Tibial nerve (tissue), 4 donors: ENCODE data around the gene PRDM4. TPM values are rescaled to one million over a fixed set of nuclear protein-coding genes. Genes with fewer than 3 reads are reported as not detected.

ENCODE experiments used
- DNase-seq, 2 donors: peaks; one replicate each; pipeline ENCODE4 v3.0.0-alpha.2; 2019; ENCODE audit warnings: low spot score in 2 of 2
- H3K27ac ChIP-seq, 4 donors: fragments of 200-600 bp; sonication (generic) in 3 of 4; one replicate each; pipeline ENCODE4 v1.5.1; 2017 to 2019; ENCODE audit warnings: mild to moderate bottlenecking in 1 of 4
- H3K27me3 ChIP-seq, 2 donors: fragments of 200-600 bp; sonication (generic) in 1 of 2; one replicate each; pipeline versions ENCODE4 v1.5.1 to v1.6.0; 2017 to 2019
- H3K36me3 ChIP-seq, 3 donors: fragments of 200-600 bp; sonication (generic); one replicate each; pipeline ENCODE4 v1.5.1; 2018 to 2019
- H3K4me1 ChIP-seq, 4 donors: fragments of 200-600 bp; sonication (generic) in 3 of 4; one replicate each; pipeline ENCODE4 v1.5.1; 2017 to 2019
- H3K4me3 ChIP-seq, 4 donors: fragments of 200-600 bp; sonication (generic) in 3 of 4; one replicate each; pipeline ENCODE4 v1.5.1; 2017 to 2019; ENCODE audit warnings: mild to moderate bottlenecking in 1 of 4, moderate library complexity in 1 of 4
- H3K9me3 ChIP-seq, 4 donors: fragments of 200-600 bp; sonication (generic) in 3 of 4; one replicate each; pipeline ENCODE4 v1.5.1; 2017 to 2019
- EP300 ChIP-seq, 2 donors: sonication (generic); formaldehyde crosslinking; IDR thresholded peaks; one replicate each; pipeline ENCODE4 v1.6.1; 2017; ENCODE audit warnings: antibody characterized with exemption in 2 of 2, mild to moderate bottlenecking in 1 of 2
- POLR2A ChIP-seq, 2 donors: fragments of 450-650 bp; IDR thresholded peaks; one replicate each; pipeline ENCODE4 v1.6.1; 2017; ENCODE audit warnings: antibody characterized with exemption in 2 of 2, mild to moderate bottlenecking in 2 of 2, moderate library complexity in 2 of 2
- WGBS, 2 donors: methylation state at CpG; one replicate each; pipeline ENCODE4 v1.1.5; 2018; 5-methylcytosine and 5-hydroxymethylcytosine counted together
- total RNA-seq, 4 donors: library from RNA; depleted of rRNA; stranded (reverse); fragments of >200 nt; gene quantifications; one replicate each; pipeline ENCODE4 v1.1.0, GENCODE V29; 2016
- TF ChIP-seq, protein P1 (sequence below), 5 experiments: fragments of 200-600 bp in 3 of 5; fragments of 450-650 bp in 2 of 5; sonication (generic) in 3 of 5; IDR thresholded peaks; one replicate each; pipeline ENCODE4 v1.5.1; 2016 to 2019; ENCODE audit warnings: antibody characterized with exemption in 5 of 5, mild to moderate bottlenecking in 3 of 5, moderate library complexity in 2 of 5

PRDM4 gene
- total RNA-seq, 4 donors from 2014 or later: 25.6 to 36.9 (median 34.7) TPM

DNA sequence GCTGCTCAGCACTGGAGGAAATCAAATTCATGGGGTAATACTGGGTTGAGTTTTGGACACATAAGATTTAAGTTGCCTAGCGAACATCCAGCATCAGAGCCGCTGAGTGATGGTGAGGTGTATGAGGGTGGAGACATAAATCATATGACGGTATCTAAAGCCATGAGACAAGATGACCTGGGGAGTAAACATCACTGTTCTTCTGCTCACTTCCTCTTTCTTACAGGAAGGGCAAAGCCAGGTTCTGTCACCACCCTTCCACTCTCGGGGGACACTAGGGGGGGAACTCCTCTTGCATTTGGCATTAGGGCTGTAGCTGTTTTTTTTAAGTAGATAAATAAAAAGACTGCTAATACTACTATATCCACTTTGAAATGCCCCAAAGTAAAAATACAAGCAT is 24.0 kb downstream of the PRDM4 start:
- DNase-seq: no peak
- Histone ChIP-seq H3K9me3 (no peaks in the 10 kb centered on the region), H3K27ac (peak overlapping the region in 1 of 4 donors; percentile 62), H3K4me1 (no peaks in the 10 kb centered on the region), H3K4me3 (no peak overlapping the region), H3K36me3 (peaks cover 2 to 97% (median 33%) of the 10 kb centered on the region in 3 donors), H3K27me3 (no peaks in the 10 kb centered on the region)
- TF ChIP-seq, protein P1, sequence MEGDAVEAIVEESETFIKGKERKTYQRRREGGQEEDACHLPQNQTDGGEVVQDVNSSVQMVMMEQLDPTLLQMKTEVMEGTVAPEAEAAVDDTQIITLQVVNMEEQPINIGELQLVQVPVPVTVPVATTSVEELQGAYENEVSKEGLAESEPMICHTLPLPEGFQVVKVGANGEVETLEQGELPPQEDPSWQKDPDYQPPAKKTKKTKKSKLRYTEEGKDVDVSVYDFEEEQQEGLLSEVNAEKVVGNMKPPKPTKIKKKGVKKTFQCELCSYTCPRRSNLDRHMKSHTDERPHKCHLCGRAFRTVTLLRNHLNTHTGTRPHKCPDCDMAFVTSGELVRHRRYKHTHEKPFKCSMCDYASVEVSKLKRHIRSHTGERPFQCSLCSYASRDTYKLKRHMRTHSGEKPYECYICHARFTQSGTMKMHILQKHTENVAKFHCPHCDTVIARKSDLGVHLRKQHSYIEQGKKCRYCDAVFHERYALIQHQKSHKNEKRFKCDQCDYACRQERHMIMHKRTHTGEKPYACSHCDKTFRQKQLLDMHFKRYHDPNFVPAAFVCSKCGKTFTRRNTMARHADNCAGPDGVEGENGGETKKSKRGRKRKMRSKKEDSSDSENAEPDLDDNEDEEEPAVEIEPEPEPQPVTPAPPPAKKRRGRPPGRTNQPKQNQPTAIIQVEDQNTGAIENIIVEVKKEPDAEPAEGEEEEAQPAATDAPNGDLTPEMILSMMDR (IDR thresholded peaks at IDR 0.05): no peak
- TF ChIP-seq POLR2A (IDR thresholded peaks at IDR 0.05) (no peak), EP300 (IDR thresholded peaks at IDR 0.05) (no peak)
- WGBS, 2 donors: 89 to 91% methylated on average over 4 of the region's 4 CpGs

DNA sequence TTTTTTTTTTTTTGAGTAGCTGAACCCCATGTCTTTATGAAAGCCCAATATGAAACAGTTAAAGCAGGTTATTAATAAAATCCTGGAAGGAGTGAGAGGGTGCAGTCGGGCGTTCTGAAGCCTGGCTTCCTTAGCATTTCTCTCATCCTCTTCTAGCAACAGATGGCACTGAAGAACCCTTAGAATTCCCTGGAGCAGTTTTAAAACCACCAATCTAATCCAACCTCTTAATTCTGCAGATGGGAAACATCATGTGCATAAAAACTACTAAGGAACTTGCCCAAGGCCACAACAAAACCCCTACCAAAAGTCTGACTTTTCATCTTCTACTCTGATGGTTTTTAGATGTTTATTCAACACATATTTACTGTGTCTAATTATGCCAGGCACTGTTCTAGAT is 25.2 kb downstream of the PRDM4 start:
- WGBS, 2 donors: 85 to 90% methylated on average over 2 of the region's 2 CpGs
- TF ChIP-seq POLR2A (IDR thresholded peaks at IDR 0.05) (no peak), EP300 (IDR thresholded peaks at IDR 0.05) (no peak)
- TF ChIP-seq, protein P1 (IDR thresholded peaks at IDR 0.05): no peak

DNA sequence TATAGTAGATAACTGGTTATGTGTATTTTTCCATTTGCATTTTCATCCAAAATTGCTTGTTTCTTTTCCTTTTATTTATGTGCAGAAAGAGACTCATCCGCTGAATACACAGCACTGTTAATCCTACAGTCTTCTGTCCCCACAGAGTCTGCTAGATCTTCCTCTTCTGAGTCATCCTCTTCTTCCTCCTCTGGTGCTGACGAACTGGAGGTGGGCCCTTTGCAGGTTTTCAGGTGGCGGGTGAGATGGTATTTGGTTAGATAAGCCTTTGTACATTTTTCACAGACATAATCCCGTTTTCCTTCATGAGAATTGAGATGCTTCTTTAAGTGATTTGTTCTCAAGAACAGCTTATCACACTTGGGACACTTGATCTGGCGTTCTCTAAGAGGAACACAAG is 26.8 kb downstream of the PRDM4 start:
- WGBS, 2 donors: 84 to 86% methylated on average over 5 of the region's 5 CpGs
- Histone ChIP-seq H3K4me3 (no peak overlapping the region), H3K27me3 (no peaks in the 10 kb centered on the region), H3K9me3 (no peaks in the 10 kb centered on the region), H3K36me3 (peaks cover 2 to 69% (median 20%) of the 10 kb centered on the region in 3 donors), H3K27ac (no peak overlapping the region), H3K4me1 (no peaks in the 10 kb centered on the region)
- DNase-seq: no peak
- no peak for TF ChIP-seq POLR2A (IDR thresholded peaks at IDR 0.05)

More for the DNA sequence above, 25.2 kb downstream of the PRDM4 start:
- Histone ChIP-seq H3K27me3 (no peaks in the 10 kb centered on the region), H3K4me3 (no peak overlapping the region), H3K9me3 (no peaks in the 10 kb centered on the region), H3K4me1 (no peaks in the 10 kb centered on the region), H3K36me3 (peaks cover 2 to 85% (median 24%) of the 10 kb centered on the region in 3 donors), H3K27ac (no peak overlapping the region)
- no peak for DNase-seq

DNA sequence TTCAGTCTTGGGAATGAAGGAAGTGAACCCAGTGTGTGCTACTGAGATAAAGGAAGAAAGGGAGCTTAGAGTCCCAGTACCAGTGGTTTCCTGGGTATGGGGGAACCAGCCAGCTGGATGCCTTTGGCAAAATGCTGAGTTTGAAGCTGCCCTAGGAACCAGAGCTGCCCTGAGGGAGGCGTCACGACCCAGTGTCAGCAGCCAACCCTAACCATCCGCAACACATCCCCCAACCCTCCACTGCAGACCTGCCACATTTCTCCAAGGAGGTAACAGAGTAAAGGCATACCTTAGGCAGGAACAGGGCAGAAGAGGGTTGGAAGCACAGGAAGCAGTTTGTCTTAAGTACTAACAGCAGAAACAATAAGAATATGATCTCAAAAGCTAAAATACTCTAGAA is 28.6 kb downstream of the PRDM4 start:
- peaks cover 0 to 51% (median 3%) of the 10 kb centered on the region in 3 donors for H3K36me3 ChIP-seq
- no peaks in the 10 kb centered on the region for H3K27me3 ChIP-seq
- H3K9me3 ChIP-seq: no peaks in the 10 kb centered on the region
- no peak overlapping the region for H3K4me3 ChIP-seq
- no peak for DNase-seq
- H3K4me1 ChIP-seq: no peaks in the 10 kb centered on the region
- TF ChIP-seq POLR2A (IDR thresholded peaks at IDR 0.05) (no peak), EP300 (IDR thresholded peaks at IDR 0.05) (no peak)
- TF ChIP-seq, protein P1 (IDR thresholded peaks at IDR 0.05): no peak
- H3K27ac ChIP-seq: no peak overlapping the region
- WGBS, 2 donors: 82 to 83% methylated on average over 3 of the region's 3 CpGs

DNA sequence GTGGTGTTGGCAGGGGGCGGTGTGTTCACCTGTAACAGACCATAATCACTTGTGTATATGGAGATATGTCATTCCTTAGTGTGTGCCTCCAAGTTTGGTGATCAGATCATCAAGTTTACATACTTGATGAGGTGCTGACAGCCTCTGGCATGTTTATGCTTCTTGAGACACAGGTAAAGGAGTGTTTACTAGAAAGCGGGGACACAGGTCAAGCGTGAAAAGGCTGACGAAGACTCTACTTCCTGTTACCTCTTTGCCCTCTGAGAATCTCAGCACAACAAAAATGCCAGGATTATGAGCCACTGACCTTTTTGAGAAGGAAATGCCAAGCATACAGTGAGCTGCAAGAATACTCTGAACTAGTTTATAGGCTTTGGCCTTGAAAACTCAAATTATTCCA is 29.6 kb downstream of the PRDM4 start:
- no peaks in the 10 kb centered on the region for H3K27me3 ChIP-seq
- no peak for DNase-seq
- no peaks in the 10 kb centered on the region for H3K4me1 ChIP-seq
- no peak overlapping the region for H3K4me3 ChIP-seq
- TF ChIP-seq POLR2A (IDR thresholded peaks at IDR 0.05) (no peak), EP300 (IDR thresholded peaks at IDR 0.05) (no peak)
- TF ChIP-seq, protein P1 (IDR thresholded peaks at IDR 0.05): no peak
- no peaks in the 10 kb centered on the region for H3K9me3 ChIP-seq
- H3K27ac ChIP-seq: peak overlapping the region in 1 of 4 donors; percentile 65
- H3K36me3 ChIP-seq: peaks cover 0 to 41% (median 0%) of the 10 kb centered on the region in 3 donors
- 77 to 86% methylated on average over 4 of the region's 4 CpGs for WGBS, 2 donors
